Stimulated activated effector memory CD8-positive, alpha-beta T cell treated with anti-CD3 and anti-CD28 coated beads, Interleukin-12 subunit alpha, Interleukin-12 subunit beta, amount 100 ng/mL, for 72 hours (primary cell): ENCODE results near the gene RAB5B.

Experiments
- ATAC-seq: fragments of 150-1000 bp; cut with Tn5 transposase; 2 replicates; pipeline ENCODE4 v1.10.0; 2021
- DNase-seq, 2 donors: peaks; one replicate each; pipeline ENCODE4 v3.0.0; 2021 to 2022; ENCODE audit warnings: low spot score in 2 of 2
- H3K27ac Mint-ChIP-seq: one replicate; pipeline ENCODE4 v1.8.0; 2022; ENCODE audit warnings: mild to moderate bottlenecking, mixed read lengths
- H3K36me3 Mint-ChIP-seq: one replicate; pipeline ENCODE4 v1.8.0; 2022; ENCODE audit warnings: mild to moderate bottlenecking, mixed read lengths
- H3K4me1 Mint-ChIP-seq: one replicate; pipeline ENCODE4 v1.8.0; 2022; ENCODE audit warnings: mixed read lengths
- H3K4me3 Mint-ChIP-seq: one replicate; pipeline ENCODE4 v1.8.0; 2022; ENCODE audit warnings: mild to moderate bottlenecking, mixed read lengths
- H3K9me3 Mint-ChIP-seq: one replicate; pipeline ENCODE4 v1.8.0; 2022; ENCODE audit warnings: mixed read lengths

The RAB5B gene

GRCh38 chr12:56011509-56012090, 37.7 kb downstream of the RAB5B start:
- Mint-ChIP-seq H3K36me3 (no peaks in the 10 kb centered on the region), H3K4me3 (no peak overlapping the region), H3K9me3 (no peaks in the 10 kb centered on the region), H3K27ac (no peak overlapping the region), H3K4me1 (peaks cover 18% of the 10 kb centered on the region)
- ATAC-seq (no peak), DNase-seq (no peak)

GRCh38 chr12:56013482-56013881, 39.6 kb downstream of the RAB5B start:
- no peak overlapping the region for H3K27ac Mint-ChIP-seq
- no peaks in the 10 kb centered on the region for H3K36me3 Mint-ChIP-seq
- DNase-seq (no peak), ATAC-seq (no peak)
- H3K9me3 Mint-ChIP-seq: no peaks in the 10 kb centered on the region
- no peak overlapping the region for H3K4me3 Mint-ChIP-seq
- H3K4me1 Mint-ChIP-seq: peaks cover 6% of the 10 kb centered on the region

GRCh38 chr12:56014205-56014604, 40.3 kb downstream of the RAB5B start:
- H3K9me3 Mint-ChIP-seq: no peaks in the 10 kb centered on the region
- H3K27ac Mint-ChIP-seq: no peak overlapping the region
- ATAC-seq: no peak

GRCh38 chr12:56017181-56017580, 43.3 kb downstream of the RAB5B start:
- DNase-seq (no peak), ATAC-seq (no peak)
- peaks cover 24% of the 10 kb centered on the region for H3K4me1 Mint-ChIP-seq
- peaks cover 7% of the 10 kb centered on the region for H3K36me3 Mint-ChIP-seq
- no peak overlapping the region for H3K27ac Mint-ChIP-seq
- H3K4me3 Mint-ChIP-seq: no peak overlapping the region
- H3K9me3 Mint-ChIP-seq: no peaks in the 10 kb centered on the region

More at GRCh38 chr12:56014205-56014604, 40.3 kb downstream of the RAB5B start:
- Mint-ChIP-seq H3K4me3 (no peak overlapping the region), H3K36me3 (no peaks in the 10 kb centered on the region), H3K4me1 (peaks cover under 1% of the 10 kb centered on the region)
- no peak for DNase-seq

DNA sequence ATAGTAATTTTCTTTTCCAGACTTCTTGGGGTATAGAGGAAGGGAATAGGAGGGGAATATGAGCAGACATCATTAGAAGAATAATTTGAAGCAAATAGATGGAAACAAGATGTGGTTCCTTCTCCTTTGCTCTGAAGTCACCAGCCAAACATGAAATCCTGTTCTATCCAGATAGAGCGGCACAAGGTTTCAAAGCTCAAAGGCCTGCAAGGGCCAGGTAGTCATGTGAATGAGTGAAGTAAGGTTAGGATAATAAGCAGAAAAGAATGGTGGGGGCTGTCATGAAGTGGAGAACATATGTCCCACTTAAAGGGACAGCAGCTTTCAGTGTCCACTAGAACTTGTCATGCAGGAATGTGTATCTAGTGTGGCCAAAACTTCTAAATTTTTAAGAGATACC, 44.5 kb downstream of the RAB5B start:
- DNase-seq: no peak
- ATAC-seq: no peak
- peaks cover 7% of the 10 kb centered on the region for H3K36me3 Mint-ChIP-seq
- no peaks in the 10 kb centered on the region for H3K9me3 Mint-ChIP-seq
- no peak overlapping the region for H3K27ac Mint-ChIP-seq
- H3K4me3 Mint-ChIP-seq: no peak overlapping the region
- peaks cover 27% of the 10 kb centered on the region for H3K4me1 Mint-ChIP-seq

GRCh38 chr12:56020423-56021184, 46.7 kb downstream of the RAB5B start, which contains the start of gene IKZF4:
Gene IKZF4 (plus strand): TSS chr12:56021043. CDS start chr12:56021494, 451 bp downstream.
- peak within 1 kb of the TSS; percentile 95 for H3K27ac Mint-ChIP-seq
- DNase-seq (no peak), ATAC-seq (peak; percentile 46)
- H3K9me3 Mint-ChIP-seq: no peaks in the 10 kb centered on the region
- H3K36me3 Mint-ChIP-seq: peaks cover 17% of the 10 kb centered on the region
- peaks cover 27% of the 10 kb centered on the region for H3K4me1 Mint-ChIP-seq
- peak within 1 kb of the TSS; percentile 88 for H3K4me3 Mint-ChIP-seq

DNA sequence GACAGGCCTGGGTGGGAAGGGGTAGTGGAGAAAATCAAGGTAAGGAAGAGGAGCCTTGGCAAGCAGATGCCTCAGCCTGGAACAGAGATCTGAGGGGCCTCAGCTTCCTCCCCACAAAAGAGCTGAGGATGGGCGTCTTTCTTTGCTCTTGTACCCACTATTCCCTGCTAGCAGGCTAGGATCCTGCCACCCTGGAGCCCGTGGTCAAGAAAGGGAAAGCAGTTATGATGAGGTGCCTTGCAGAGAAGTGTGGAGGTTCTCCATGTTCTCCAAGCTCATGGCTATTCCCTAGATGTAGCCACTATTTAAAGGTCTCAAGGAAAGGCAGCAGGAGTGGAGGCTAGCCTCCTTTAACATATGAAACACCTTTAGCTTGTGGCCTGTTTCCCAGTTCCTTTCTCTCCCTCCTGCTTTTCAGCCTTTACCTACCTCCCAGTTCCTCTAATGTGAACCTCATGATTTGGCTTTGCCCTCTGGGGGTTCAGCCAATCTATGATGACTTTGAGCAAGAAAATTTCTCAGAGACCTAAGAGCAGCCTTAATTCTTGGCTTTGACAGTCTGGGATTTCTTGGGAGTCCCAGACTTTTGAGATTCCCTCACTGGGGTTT, 48.1 kb downstream of the RAB5B start:
- H3K36me3 Mint-ChIP-seq: peaks cover 29% of the 10 kb centered on the region
- DNase-seq: no peak
- no peak for ATAC-seq
- H3K9me3 Mint-ChIP-seq: no peaks in the 10 kb centered on the region
- H3K4me3 Mint-ChIP-seq: peak overlapping the region; percentile 88
- peaks cover 27% of the 10 kb centered on the region for H3K4me1 Mint-ChIP-seq
- H3K27ac Mint-ChIP-seq: peak overlapping the region; percentile 95

GRCh38 chr12:56028511-56029165, 54.8 kb downstream of the RAB5B start:
- Mint-ChIP-seq H3K27ac (peak overlapping the region; percentile 82), H3K9me3 (no peaks in the 10 kb centered on the region), H3K4me1 (peaks cover 15% of the 10 kb centered on the region), H3K36me3 (peaks cover 82% of the 10 kb centered on the region), H3K4me3 (no peak overlapping the region)
- ATAC-seq (no peak), DNase-seq (no peak)

DNA sequence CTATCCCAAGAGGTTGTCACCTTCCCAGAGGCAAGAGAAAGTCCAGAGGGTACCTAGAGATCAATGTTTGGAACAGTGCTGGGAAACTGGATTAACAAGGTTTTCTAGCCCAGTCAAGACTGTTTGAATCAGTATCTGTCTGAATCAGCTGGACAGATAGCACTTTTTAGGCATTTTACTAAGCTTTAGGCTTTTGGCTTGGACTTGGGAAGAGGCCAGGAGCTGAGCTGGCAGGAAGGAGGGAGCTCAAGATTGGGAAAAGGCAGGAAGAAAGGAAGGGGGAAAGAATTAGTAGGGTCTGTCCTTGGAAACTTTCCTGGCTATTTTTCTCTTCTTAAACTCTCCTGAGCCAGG, 55.3 kb downstream of the RAB5B start:
- no peak for DNase-seq
- ATAC-seq: no peak
- H3K4me1 Mint-ChIP-seq: peaks cover 15% of the 10 kb centered on the region
- peak overlapping the region; percentile 82 for H3K27ac Mint-ChIP-seq
- peaks cover 85% of the 10 kb centered on the region for H3K36me3 Mint-ChIP-seq
- H3K9me3 Mint-ChIP-seq: no peaks in the 10 kb centered on the region
- H3K4me3 Mint-ChIP-seq: no peak overlapping the region

DNA sequence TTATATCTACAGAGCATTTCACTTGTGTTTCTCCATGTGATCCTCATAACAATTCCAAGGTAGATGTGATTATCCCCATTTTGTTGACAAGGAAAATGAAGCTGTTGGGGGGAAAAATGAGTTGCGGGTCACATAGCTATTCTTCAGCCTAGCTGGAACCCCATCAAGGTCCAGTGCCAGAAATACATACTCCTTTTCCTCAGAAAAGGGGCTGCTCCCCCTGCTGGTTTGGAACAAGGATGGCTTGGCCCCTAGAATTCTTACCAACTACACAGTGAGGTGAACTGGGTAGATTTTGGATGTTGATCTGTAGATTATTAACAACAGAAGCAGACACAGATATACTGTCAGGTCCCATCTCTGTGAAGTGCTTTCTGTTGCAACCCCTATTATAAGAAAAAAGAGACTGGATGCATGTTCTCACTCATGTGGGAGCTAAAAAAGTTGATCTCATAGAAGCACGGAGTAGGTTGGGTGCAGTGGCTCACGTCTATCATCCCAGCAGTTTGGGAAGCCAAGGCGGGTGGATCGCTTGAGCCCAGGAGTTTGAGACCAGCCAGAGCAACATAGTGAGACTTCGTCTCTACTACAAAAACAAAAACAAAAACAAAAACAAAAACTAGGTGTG, 55.9 kb downstream of the RAB5B start:
- DNase-seq: no peak
- peaks cover 21% of the 10 kb centered on the region for H3K4me1 Mint-ChIP-seq
- no peaks in the 10 kb centered on the region for H3K9me3 Mint-ChIP-seq
- ATAC-seq: peak; percentile 63
- no peak overlapping the region for H3K27ac Mint-ChIP-seq
- H3K36me3 Mint-ChIP-seq: peaks cover 87% of the 10 kb centered on the region
- no peak overlapping the region for H3K4me3 Mint-ChIP-seq

GRCh38 chr12:56031987-56032386, 58.1 kb downstream of the RAB5B start:
- no peaks in the 10 kb centered on the region for H3K9me3 Mint-ChIP-seq
- H3K4me3 Mint-ChIP-seq: peak overlapping the region; percentile 6
- ATAC-seq (no peak), DNase-seq (no peak)
- H3K4me1 Mint-ChIP-seq: peaks cover 30% of the 10 kb centered on the region
- peaks cover 86% of the 10 kb centered on the region for H3K36me3 Mint-ChIP-seq
- H3K27ac Mint-ChIP-seq: peak overlapping the region; percentile 35

DNA sequence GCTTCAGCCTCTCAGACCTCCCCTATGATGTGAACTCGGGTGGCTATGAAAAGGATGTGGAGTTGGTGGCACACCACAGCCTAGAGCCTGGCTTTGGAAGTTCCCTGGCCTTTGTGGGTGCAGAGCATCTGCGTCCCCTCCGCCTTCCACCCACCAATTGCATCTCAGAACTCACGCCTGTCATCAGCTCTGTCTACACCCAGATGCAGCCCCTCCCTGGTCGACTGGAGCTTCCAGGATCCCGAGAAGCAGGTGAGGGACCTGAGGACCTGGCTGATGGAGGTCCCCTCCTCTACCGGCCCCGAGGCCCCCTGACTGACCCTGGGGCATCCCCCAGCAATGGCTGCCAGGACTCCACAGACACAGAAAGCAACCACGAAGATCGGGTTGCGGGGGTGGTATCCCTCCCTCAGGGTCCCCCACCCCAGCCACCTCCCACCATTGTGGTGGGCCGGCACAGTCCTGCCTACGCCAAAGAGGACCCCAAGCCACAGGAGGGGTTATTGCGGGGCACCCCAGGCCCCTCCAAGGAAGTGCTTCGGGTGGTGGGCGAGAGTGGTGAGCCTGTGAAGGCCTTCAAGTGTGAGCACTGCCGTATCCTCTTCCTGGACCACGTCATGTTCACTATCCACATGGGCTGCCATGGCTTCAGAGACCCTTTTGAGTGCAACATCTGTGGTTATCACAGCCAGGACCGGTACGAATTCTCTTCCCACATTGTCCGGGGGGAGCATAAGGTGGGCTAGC, 60.9 kb downstream of the RAB5B start:
- peaks cover 63% of the 10 kb centered on the region for H3K36me3 Mint-ChIP-seq
- H3K27ac Mint-ChIP-seq: peak overlapping the region; percentile 55
- H3K4me1 Mint-ChIP-seq: peaks cover 24% of the 10 kb centered on the region
- peak; percentile 80 for ATAC-seq
- H3K9me3 Mint-ChIP-seq: no peaks in the 10 kb centered on the region
- no peak for DNase-seq
- no peak overlapping the region for H3K4me3 Mint-ChIP-seq

DNA sequence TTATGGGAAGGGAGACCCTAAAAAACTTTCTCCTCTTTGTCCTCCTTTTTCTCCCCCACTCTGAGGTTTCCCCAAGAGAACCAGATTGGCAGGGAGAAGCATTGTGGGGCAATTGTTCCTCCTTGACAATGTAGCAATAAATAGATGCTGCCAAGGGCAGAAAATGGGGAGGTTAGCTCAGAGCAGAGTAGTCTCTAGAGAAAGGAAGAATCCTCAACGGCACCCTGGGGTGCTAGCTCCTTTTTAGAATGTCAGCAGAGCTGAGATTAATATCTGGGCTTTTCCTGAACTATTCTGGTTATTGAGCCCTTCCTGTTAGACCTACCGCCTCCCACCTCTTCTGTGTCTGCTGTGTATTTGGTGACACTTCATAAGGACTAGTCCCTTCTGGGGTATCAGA, 63.3 kb downstream of the RAB5B start:
- ATAC-seq: no peak
- DNase-seq: no peak
- H3K4me3 Mint-ChIP-seq: no peak overlapping the region
- no peaks in the 10 kb centered on the region for H3K9me3 Mint-ChIP-seq
- H3K4me1 Mint-ChIP-seq: peaks cover 36% of the 10 kb centered on the region
- peaks cover 56% of the 10 kb centered on the region for H3K36me3 Mint-ChIP-seq
- H3K27ac Mint-ChIP-seq: no peak overlapping the region

- Mint-ChIP-seq H3K4me1 (peaks cover 40% of the 10 kb centered on the region), H3K9me3 (no peaks in the 10 kb centered on the region), H3K4me3 (no peak overlapping the region), H3K27ac (no peak overlapping the region), H3K36me3 (peaks cover 56% of the 10 kb centered on the region)
- ATAC-seq: no peak
- DNase-seq: no peak
These were observed 64.3 kb downstream of the RAB5B start for GRCh38 chr12:56038022-56038655.
